Gastroesophageal sphincter (tissue), 4 donors: Measurements from ENCODE around the gene GIGYF1. TPM values are rescaled to one million over a fixed set of nuclear protein-coding genes. Genes with fewer than 3 reads are reported as not detected.

ENCODE experiments used
- ATAC-seq: fragments of 150-250 bp; one replicate; pipeline ENCODE4 v1.9.1; 2016; ENCODE audit warnings: mild to moderate bottlenecking, moderate library complexity
- H3K27ac ChIP-seq, 4 donors: fragments of 200-600 bp; sonication (generic) in 3 of 4; 1 replicate in 3 of 4; 2 replicates in 1 of 4; pipeline ENCODE4 v1.5.1; 2016 to 2019
- H3K27me3 ChIP-seq: fragments of 200-600 bp; sonication (generic); one replicate; pipeline ENCODE4 v1.5.1; 2019
- H3K36me3 ChIP-seq, 2 donors: fragments of 200-600 bp; sonication (generic); one replicate each; pipeline ENCODE4 v1.5.1; 2019; ENCODE audit warnings: control low read depth in 1 of 2
- H3K4me1 ChIP-seq, 3 donors: fragments of 200-600 bp; sonication (generic); 1 replicate in 2 of 3; 2 replicates in 1 of 3; pipeline ENCODE4 v1.5.1; 2016 to 2019; ENCODE audit warnings: control low read depth in 2 of 3
- H3K4me3 ChIP-seq, 2 donors: fragments of 200-600 bp; sonication (generic); one replicate each; pipeline ENCODE4 v1.5.1; 2019; ENCODE audit warnings: mild to moderate bottlenecking in 1 of 2, moderate library complexity in 1 of 2
- H3K9me3 ChIP-seq, 3 donors: fragments of 200-600 bp; sonication (generic); one replicate each; pipeline ENCODE4 v1.5.1; 2017 to 2019; ENCODE audit warnings: control low read depth in 2 of 3
- EP300 ChIP-seq: sonication (generic); formaldehyde crosslinking; IDR thresholded peaks from one replicate; pipeline ENCODE4 v1.6.1; 2017; ENCODE audit warnings: antibody characterized with exemption, mild to moderate bottlenecking
- POLR2A ChIP-seq, 2 donors: fragments of 450-650 bp; IDR thresholded peaks; one replicate each; pipeline ENCODE4 v1.6.1; 2017; ENCODE audit warnings: antibody characterized with exemption in 2 of 2, mild to moderate bottlenecking in 2 of 2, moderate library complexity in 1 of 2
- POLR2AphosphoS5 ChIP-seq: sonication (generic); formaldehyde crosslinking; IDR thresholded peaks from one replicate; pipeline ENCODE4 v1.6.1; 2017; ENCODE audit warnings: antibody characterized with exemption
- WGBS, 2 donors: methylation state at CpG; one replicate each; pipeline ENCODE4 v1.1.5; 2018; ENCODE audit warnings: low coverage in 1 of 2; 5-methylcytosine and 5-hydroxymethylcytosine counted together
- total RNA-seq, 4 donors: library from RNA; depleted of rRNA; stranded (reverse); fragments of >200 nt; gene quantifications; one replicate each; pipeline ENCODE4 v1.1.0, GENCODE V29; 2016
- TF ChIP-seq, protein P1 (sequence below), 4 experiments: fragments of 200-600 bp in 2 of 4; fragments of 450-650 bp in 2 of 4; sonication (generic) in 1 of 4; IDR thresholded peaks; one replicate each; pipeline ENCODE4 v1.5.1; 2017 to 2019; ENCODE audit warnings: antibody characterized with exemption in 4 of 4, mild to moderate bottlenecking in 2 of 4, moderate library complexity in 2 of 4

The GIGYF1 gene
- total RNA-seq, 4 donors from 2014 or later: 20.4 to 43.3 (median 31.0) TPM

- WGBS, 2 donors: 38% methylated on average over 2 of the region's 24 CpGs; no CpG with 5 or more reads in 1 of the 2 donors
- TF ChIP-seq, protein P1, sequence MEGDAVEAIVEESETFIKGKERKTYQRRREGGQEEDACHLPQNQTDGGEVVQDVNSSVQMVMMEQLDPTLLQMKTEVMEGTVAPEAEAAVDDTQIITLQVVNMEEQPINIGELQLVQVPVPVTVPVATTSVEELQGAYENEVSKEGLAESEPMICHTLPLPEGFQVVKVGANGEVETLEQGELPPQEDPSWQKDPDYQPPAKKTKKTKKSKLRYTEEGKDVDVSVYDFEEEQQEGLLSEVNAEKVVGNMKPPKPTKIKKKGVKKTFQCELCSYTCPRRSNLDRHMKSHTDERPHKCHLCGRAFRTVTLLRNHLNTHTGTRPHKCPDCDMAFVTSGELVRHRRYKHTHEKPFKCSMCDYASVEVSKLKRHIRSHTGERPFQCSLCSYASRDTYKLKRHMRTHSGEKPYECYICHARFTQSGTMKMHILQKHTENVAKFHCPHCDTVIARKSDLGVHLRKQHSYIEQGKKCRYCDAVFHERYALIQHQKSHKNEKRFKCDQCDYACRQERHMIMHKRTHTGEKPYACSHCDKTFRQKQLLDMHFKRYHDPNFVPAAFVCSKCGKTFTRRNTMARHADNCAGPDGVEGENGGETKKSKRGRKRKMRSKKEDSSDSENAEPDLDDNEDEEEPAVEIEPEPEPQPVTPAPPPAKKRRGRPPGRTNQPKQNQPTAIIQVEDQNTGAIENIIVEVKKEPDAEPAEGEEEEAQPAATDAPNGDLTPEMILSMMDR (IDR thresholded peaks at IDR 0.05): no peak
- TF ChIP-seq POLR2A (IDR thresholded peaks at IDR 0.05) (no peak), EP300 (no peak), POLR2AphosphoS5 (no peak)
- Histone ChIP-seq H3K4me1 (no peaks in the 10 kb centered on the region), H3K9me3 (no peaks in the 10 kb centered on the region), H3K27me3 (peaks cover 74% of the 10 kb centered on the region), H3K4me3 (no peak overlapping the region), H3K36me3 (no peaks in the 10 kb centered on the region), H3K27ac (no peak overlapping the region)
- no peak for ATAC-seq
Measured at GRCh38 chr7:100640517-100641440, 53.3 kb downstream of the GIGYF1 start.

DNA sequence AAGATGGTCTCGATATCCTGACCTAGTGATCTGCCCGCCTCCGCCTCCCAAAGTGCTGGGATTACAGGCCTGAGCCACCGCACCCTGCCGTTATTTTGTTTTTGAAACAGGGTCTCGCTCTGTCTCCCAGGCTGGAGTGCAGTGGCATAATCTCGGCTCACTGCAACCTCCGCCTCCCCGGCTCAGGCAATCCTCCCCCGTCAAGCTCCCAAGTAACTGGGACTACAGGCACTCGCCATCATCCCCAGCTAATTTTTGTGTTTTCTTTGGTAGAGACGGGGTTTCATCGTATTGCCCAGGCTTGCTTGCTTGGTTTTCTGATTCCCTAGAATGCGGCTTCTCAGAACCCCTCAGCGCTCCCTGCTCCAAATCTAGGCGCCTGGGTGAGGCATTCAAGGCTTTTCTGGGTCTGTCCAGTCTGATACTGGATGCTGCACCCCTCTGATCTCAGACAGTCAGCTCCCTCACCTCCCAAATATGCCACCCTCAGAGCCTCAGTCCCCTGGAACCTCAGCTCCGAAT, 54.0 kb downstream of the GIGYF1 start:
- Histone ChIP-seq H3K36me3 (no peaks in the 10 kb centered on the region), H3K27ac (no peak overlapping the region), H3K4me1 (no peaks in the 10 kb centered on the region), H3K27me3 (peaks cover 77% of the 10 kb centered on the region), H3K9me3 (no peaks in the 10 kb centered on the region), H3K4me3 (no peak overlapping the region)
- TF ChIP-seq, protein P1 (IDR thresholded peaks at IDR 0.05): no peak
- no peak for TF ChIP-seq POLR2A (IDR thresholded peaks at IDR 0.05)
- TF ChIP-seq POLR2AphosphoS5: no peak
- no peak for TF ChIP-seq EP300
- no peak for ATAC-seq
- WGBS, 2 donors: 67 to 76% methylated on average over 7 to 9 of the region's 17 CpGs

- 0 to 2% methylated on average over 3 to 6 of the region's 72 CpGs for WGBS, 2 donors
- Histone ChIP-seq H3K27ac (peak overlapping the region in 1 of 4 donors; percentile 34), H3K9me3 (no peaks in the 10 kb centered on the region), H3K36me3 (no peaks in the 10 kb centered on the region), H3K27me3 (peaks cover 79% of the 10 kb centered on the region), H3K4me1 (peaks cover 0 to 14% (median 6%) of the 10 kb centered on the region in 3 donors), H3K4me3 (peak overlapping the region; percentile 26 to 54)
- ATAC-seq: peak; percentile 64
- no peak for TF ChIP-seq POLR2AphosphoS5
- TF ChIP-seq EP300: no peak
- TF ChIP-seq, protein P1 (IDR thresholded peaks at IDR 0.05): peak in 2 of 4 experiments; percentile 46 to 52
- TF ChIP-seq POLR2A (IDR thresholded peaks at IDR 0.05): no peak
Measured at GRCh38 chr7:100632951-100633717, 60.9 kb downstream of the GIGYF1 start.

DNA sequence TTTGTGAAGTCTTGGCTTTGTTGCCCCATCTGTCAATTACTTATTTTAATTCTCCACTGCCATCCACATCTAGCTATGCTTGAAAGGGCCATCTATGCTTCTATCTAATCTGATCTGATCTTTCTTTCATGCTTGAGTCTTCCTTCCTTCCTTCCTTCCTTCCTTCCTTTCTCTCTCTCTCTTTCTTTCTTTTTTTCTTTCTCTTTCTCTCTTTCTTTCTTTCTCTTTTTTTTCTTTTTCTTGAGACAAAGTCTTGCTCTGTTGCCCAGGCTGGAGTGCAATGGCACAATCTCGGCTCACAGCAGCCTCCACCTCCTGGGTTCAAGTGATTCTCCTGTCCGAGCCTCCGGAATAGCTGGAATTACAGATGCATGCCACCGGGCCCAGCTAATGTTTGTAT, 64.0 kb downstream of the GIGYF1 start:
- H3K36me3 ChIP-seq: no peaks in the 10 kb centered on the region
- WGBS, 2 donors: 88 to 92% methylated on average over 2 to 3 of the region's 4 CpGs
- peaks cover 59% of the 10 kb centered on the region for H3K27me3 ChIP-seq

More for the DNA sequence above, 64.0 kb downstream of the GIGYF1 start:
- Histone ChIP-seq H3K9me3 (no peaks in the 10 kb centered on the region), H3K4me1 (peaks cover 0 to 26% (median 6%) of the 10 kb centered on the region in 3 donors), H3K27ac (no peak overlapping the region), H3K4me3 (no peak overlapping the region)
- ATAC-seq: no peak
- TF ChIP-seq POLR2A (IDR thresholded peaks at IDR 0.05) (no peak), EP300 (no peak), POLR2AphosphoS5 (no peak)
- TF ChIP-seq, protein P1 (IDR thresholded peaks at IDR 0.05): no peak

Other genes with a start within 250 kb of the GIGYF1 start
- under 1 TPM in 1 of 4 donors, not detected in 3; 0.67 TPM for gene SPACDR, start 230.0 kb downstream of the GIGYF1 start, total RNA-seq
- gene TSC22D4, start 215.0 kb downstream of the GIGYF1 start, total RNA-seq: 10 to 100 TPM; 20.2 to 38.1 (median 26.1) TPM
- 1 to 10 TPM in 3 of 4 donors, under 1 TPM in 1; 0.94 to 3.1 (median 1.8) TPM for gene NYAP1, start 210.3 kb downstream of the GIGYF1 start, total RNA-seq
- gene AGFG2, start 155.0 kb downstream of the GIGYF1 start, total RNA-seq: 10 to 100 TPM; 26.0 to 60.1 (median 36.6) TPM
- gene SAP25, start 120.3 kb downstream of the GIGYF1 start, total RNA-seq: 1 to 10 TPM in 1 of 4 donors, not detected in 3; 5.6 TPM
- gene LRCH4, start 108.1 kb downstream of the GIGYF1 start, total RNA-seq: 10 to 100 TPM; 16.1 to 53.2 (median 50.0) TPM
- gene FBXO24, start 107.9 kb downstream of the GIGYF1 start, total RNA-seq: 1 to 10 TPM in 2 of 4 donors, not detected in 2; 1.8 to 1.9 TPM
- 10 to 100 TPM in 3 of 4 donors, 1 to 10 TPM in 1; 6.8 to 42.5 (median 16.6) TPM for gene PCOLCE, start 91.9 kb downstream of the GIGYF1 start, total RNA-seq
- gene MOSPD3, start 81.7 kb downstream of the GIGYF1 start, total RNA-seq: 10 to 100 TPM in 3 of 4 donors, 1 to 10 TPM in 1; 6.2 to 13.4 (median 11.6) TPM
- 1 to 10 TPM in 1 of 4 donors, not detected in 3; 1.6 TPM for gene TFR2, start 52.7 kb downstream of the GIGYF1 start, total RNA-seq
- 1 to 10 TPM in 1 of 4 donors, not detected in 3; 2.2 TPM for gene ACTL6B, start 37.8 kb downstream of the GIGYF1 start, total RNA-seq
- 100 to 1,000 TPM; 124 to 217 (median 162) TPM for gene GNB2, start 20.5 kb downstream of the GIGYF1 start, total RNA-seq
- 10 to 100 TPM; 31.4 to 40.6 (median 33.2) TPM for gene POP7, start 11.9 kb upstream of the GIGYF1 start, total RNA-seq
- gene EPO, start 26.2 kb upstream of the GIGYF1 start, total RNA-seq: not detected
- gene ZAN, start 39.3 kb upstream of the GIGYF1 start, total RNA-seq: not detected
- gene EPHB4, start 133.3 kb upstream of the GIGYF1 start, total RNA-seq: 10 to 100 TPM; 19.0 to 55.6 (median 41.5) TPM
- 10 to 100 TPM; 11.2 to 32.9 (median 20.2) TPM for gene SLC12A9, start 158.5 kb upstream of the GIGYF1 start, total RNA-seq
- 10 to 100 TPM; 71.9 to 94.3 (median 89.5) TPM for gene TRIP6, start 173.1 kb upstream of the GIGYF1 start, total RNA-seq
- 10 to 100 TPM; 47.5 to 73.4 (median 57.0) TPM for gene SRRT, start 180.9 kb upstream of the GIGYF1 start, total RNA-seq
- gene UFSP1, start 195.5 kb upstream of the GIGYF1 start, total RNA-seq: 1 to 10 TPM; 5.4 to 9.2 (median 7.7) TPM
- gene ACHE, start 201.6 kb upstream of the GIGYF1 start, total RNA-seq: 1 to 10 TPM in 3 of 4 donors, under 1 TPM in 1; 0.62 to 3.6 (median 1.1) TPM